ENCODE data around the gene ATP8B1. TPM values are rescaled to one million over a fixed set of nuclear protein-coding genes. Genes with fewer than 3 reads are reported as not detected.
"Not testable (repeated sequence)": the region's sequence is repeated elsewhere in the genome, so short reads cannot be mapped to it uniquely, and the experiment has no call there.

Gene ATP8B1
- total RNA-seq, 1 experiment from 2014 or later, result 0.90 TPM

- no peak for DNase-seq (ENCODE audit: low read depth, low spot score)
- in situ Hi-C loops (cut with HindIII; ENCODE audit: low pct_unique_long_range_greater_than_20kb, low sequenced_read_pairs), result no loop called here
Observed at GRCh38 chr18:57666818-57667497, 136.2 kb downstream of the ATP8B1 start.

- in situ Hi-C loops (cut with HindIII; ENCODE audit: low pct_unique_long_range_greater_than_20kb, low sequenced_read_pairs), result no loop called here
- peak; percentile 50 for DNase-seq (ENCODE audit: low read depth, low spot score)
Observed at GRCh38 chr18:57664568-57665165, 138.4 kb downstream of the ATP8B1 start.

DNA sequence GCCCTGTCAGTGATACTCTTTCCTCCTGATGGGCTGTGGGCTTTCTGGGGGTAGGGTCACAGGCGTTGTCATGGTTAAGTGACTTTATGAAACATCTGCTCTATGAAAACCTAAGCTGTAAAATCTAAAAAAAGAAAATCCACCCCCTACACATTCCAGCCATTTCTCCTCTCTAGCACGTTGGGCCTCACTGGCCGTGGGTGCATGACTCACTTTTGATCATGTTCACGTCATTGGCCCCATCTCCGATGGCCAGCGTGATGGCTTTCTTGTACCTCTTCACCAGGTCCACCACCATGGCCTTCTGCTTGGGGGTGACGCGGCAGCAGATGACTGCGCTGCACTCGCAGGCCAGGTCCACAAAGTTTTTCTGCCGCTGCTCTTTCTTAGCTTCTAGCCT is 142.2 kb downstream of the ATP8B1 start:
- no peak for DNase-seq (ENCODE audit: low read depth, low spot score)
- in situ Hi-C loops (cut with HindIII; ENCODE audit: low pct_unique_long_range_greater_than_20kb, low sequenced_read_pairs), result no loop called here

DNA sequence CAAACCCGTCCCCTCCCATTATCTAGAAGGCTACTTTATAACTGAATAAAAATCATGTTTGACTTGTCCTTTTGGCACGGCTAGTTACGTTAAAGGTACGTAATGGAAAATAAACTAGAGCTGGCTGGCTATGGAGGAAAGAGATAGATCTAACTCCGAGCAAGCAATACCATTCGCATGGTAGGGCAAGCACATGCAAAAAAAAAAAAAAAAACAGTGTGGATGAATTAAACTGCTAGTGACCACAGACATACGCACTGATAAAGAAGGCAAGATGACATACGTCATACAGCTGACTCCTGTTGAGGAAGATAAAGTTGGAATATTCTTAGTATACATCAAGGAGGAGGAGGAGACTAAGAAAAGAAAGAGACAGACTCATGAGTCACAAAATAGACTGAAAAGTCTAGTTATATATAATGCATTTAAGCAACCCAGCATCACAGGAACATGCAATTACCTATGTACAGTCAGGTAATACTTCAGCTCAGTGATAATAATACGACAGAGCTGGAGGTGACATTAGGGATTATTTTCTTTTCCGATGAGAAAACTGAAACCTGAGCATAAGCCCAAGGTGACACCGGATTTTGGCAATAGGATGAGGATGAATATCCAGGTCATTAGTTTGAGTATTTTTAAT is 143.5 kb downstream of the ATP8B1 start:
- in situ Hi-C loops (cut with HindIII; ENCODE audit: low pct_unique_long_range_greater_than_20kb, low sequenced_read_pairs), result no loop called here
- no peak for DNase-seq (ENCODE audit: low read depth, low spot score)

DNA sequence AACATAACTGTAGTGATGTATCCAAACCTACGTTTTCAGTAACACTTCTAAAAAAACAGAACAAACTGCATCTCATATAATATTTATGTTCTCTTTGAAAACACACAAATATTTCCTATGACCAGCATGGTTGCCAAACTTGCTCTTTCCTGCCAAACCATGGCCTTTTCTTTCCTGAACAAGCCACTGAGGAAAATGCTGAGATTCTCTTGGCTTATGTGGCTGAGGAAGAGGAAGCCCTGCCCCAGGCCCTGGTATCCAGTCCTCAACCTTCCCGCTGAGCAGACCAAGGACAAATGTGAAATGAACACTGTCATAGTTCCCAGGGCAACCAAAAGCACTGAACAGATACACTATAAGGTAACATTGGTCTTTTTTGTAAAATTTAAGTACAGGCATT is 145.6 kb downstream of the ATP8B1 start:
- DNase-seq (ENCODE audit: low read depth, low spot score), result no peak
- in situ Hi-C loops (cut with HindIII; ENCODE audit: low pct_unique_long_range_greater_than_20kb, low sequenced_read_pairs), result no loop called here

DNA sequence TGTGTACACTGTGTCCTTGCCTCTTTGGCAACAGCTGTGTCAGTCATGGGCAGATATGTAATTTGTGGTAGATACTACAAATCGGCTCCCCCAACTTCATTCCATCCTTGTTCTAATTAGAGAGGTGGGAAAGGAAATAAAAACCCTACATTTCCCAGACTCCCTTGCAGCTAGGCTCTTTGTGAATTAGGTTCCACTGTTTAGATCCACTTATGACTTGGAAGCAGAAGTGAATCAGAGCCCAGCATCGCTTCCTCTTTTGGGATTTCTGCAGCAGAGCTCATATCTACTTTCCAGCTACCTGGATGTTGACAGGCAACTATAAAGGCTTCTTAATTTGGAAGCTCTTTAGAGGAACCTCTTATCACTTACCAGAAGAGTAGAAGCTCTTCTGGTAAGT is 147.4 kb downstream of the ATP8B1 start:
- no peak for DNase-seq (ENCODE audit: low read depth, low spot score)
- in situ Hi-C loops (cut with HindIII; ENCODE audit: low pct_unique_long_range_greater_than_20kb, low sequenced_read_pairs), result no loop called here

DNA sequence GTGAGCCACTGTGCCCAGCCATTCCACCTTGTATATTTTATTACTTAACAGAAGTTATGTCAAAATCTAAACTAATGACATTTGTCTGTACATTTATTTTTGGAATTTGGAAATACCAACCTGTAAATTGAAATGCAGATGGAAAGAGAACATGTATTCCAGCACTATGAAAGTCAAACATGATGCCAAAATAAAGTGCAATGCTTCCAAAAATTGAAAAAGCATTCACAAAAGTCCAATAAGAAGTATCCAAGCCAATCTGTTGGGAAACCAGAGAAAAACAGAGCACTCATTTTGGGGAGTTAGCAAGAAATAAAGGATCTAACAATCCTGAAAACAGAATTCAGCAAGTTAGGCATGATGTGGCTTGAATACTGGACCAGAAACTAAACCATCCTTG is 151.2 kb downstream of the ATP8B1 start:
- in situ Hi-C loops (cut with HindIII; ENCODE audit: low pct_unique_long_range_greater_than_20kb, low sequenced_read_pairs), result no loop called here
- DNase-seq (ENCODE audit: low read depth, low spot score), result no peak

- no peak for DNase-seq (ENCODE audit: low read depth, low spot score)
- in situ Hi-C loops (cut with HindIII; ENCODE audit: low pct_unique_long_range_greater_than_20kb, low sequenced_read_pairs), result no loop called here
Observed at GRCh38 chr18:57649556-57650500, 153.3 kb downstream of the ATP8B1 start.

GRCh38 chr18:57648414-57648813 is 154.7 kb downstream of the ATP8B1 start:
- DNase-seq (ENCODE audit: low read depth, low spot score), result no peak
- in situ Hi-C loops (cut with HindIII; ENCODE audit: low pct_unique_long_range_greater_than_20kb, low sequenced_read_pairs), result no loop called here

GRCh38 chr18:57644540-57644939 is 158.6 kb downstream of the ATP8B1 start:
- DNase-seq (ENCODE audit: low read depth, low spot score), result peak; percentile 44
- in situ Hi-C loops (cut with HindIII; ENCODE audit: low pct_unique_long_range_greater_than_20kb, low sequenced_read_pairs), result no loop called here

- in situ Hi-C loops (cut with HindIII; ENCODE audit: low pct_unique_long_range_greater_than_20kb, low sequenced_read_pairs); DNase-seq (ENCODE audit: low read depth, low spot score): not testable (repeated sequence)
Observed at GRCh38 chr18:57643726-57644125, 159.4 kb downstream of the ATP8B1 start.

GRCh38 chr18:57642462-57642861 is 160.7 kb downstream of the ATP8B1 start:
- in situ Hi-C loops (cut with HindIII; ENCODE audit: low pct_unique_long_range_greater_than_20kb, low sequenced_read_pairs); DNase-seq (ENCODE audit: low read depth, low spot score): not testable (repeated sequence)

DNA sequence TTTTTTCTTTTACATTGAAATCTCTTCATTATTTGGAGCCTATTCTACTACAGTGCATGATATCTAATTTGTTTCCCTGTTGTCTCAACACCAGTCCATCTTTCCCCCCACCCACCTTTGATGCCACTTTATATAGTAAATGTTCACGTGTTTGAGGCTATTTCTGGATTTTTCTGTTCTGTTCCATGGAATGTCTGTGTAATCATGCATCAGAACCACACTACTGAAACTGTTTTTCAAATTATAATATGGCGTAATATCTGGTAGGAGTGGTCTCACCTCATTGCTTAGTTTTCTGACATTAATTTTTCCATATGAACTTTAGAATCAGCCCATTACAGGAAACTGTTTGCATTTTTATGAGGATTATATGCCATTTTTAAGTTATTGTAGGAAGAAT is 162.4 kb downstream of the ATP8B1 start:
- DNase-seq (ENCODE audit: low read depth, low spot score), result no peak
- in situ Hi-C loops (cut with HindIII; ENCODE audit: low pct_unique_long_range_greater_than_20kb, low sequenced_read_pairs), result no loop called here

- in situ Hi-C loops (cut with HindIII; ENCODE audit: low pct_unique_long_range_greater_than_20kb, low sequenced_read_pairs), result no loop called here
- no peak for DNase-seq (ENCODE audit: low read depth, low spot score)
Observed at GRCh38 chr18:57640236-57640635, 162.9 kb downstream of the ATP8B1 start.

DNA sequence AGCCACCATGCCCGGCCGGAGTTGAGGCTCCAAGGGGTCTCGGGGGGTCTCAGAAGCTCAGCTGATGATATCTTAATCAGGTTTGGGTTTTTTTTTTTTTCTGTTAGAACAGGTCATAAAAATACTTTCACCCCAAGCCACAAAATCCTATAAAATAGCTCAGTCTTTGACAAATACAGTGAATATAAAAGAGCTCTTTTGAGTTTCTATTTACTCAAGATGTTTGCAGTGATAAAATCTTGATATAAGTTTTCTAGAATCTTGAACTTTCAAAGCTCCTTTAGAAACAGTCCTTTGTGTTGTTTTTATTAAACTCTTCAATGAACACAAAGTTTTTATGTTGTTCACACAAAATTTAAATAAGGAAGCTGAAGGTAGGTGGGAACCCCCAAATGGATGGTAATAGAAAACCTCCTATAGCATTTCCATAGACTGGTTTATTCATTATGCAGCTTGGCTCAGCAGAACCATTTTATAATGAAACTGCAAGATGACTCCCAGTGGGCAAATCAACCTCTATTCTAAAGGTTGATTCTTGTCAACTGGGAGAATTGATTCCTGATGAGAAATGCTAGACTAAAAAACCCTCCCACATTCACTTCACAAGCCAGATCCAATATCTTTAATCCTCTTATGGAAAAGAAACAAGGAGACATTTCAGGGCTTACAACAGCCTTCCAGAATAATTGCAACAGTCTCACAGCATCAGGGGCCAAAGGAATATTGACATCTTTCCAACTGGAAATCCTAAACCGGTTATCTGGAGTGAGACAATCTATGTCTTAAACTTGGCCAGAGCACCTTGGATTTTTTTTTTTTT is 167.9 kb downstream of the ATP8B1 start:
- in situ Hi-C loops (cut with HindIII; ENCODE audit: low pct_unique_long_range_greater_than_20kb, low sequenced_read_pairs), result no loop called here

GRCh38 chr18:57631697-57632096 is 171.4 kb downstream of the ATP8B1 start:
- no peak for DNase-seq (ENCODE audit: low read depth, low spot score)
- in situ Hi-C loops (cut with HindIII; ENCODE audit: low pct_unique_long_range_greater_than_20kb, low sequenced_read_pairs), result no loop called here

More for the DNA sequence above, 167.9 kb downstream of the ATP8B1 start:
- DNase-seq (ENCODE audit: low read depth, low spot score), result peak; percentile 10
